HG03521 (cell line): Measurements from ENCODE around the gene CLEC1A.
"Not testable (repeated sequence)": the region's sequence is repeated elsewhere in the genome, so short reads cannot be mapped to it uniquely, and the experiment has no call there.

ENCODE experiments used
- ATAC-seq: cut with Tn5 transposase; IDR thresholded peaks from one replicate; pipeline ENCODE4 v1.9.1; 2021; ENCODE audit warnings: mild to moderate bottlenecking, moderate library complexity; ENCODE audit not compliant: unreplicated experiment

The CLEC1A gene

DNA sequence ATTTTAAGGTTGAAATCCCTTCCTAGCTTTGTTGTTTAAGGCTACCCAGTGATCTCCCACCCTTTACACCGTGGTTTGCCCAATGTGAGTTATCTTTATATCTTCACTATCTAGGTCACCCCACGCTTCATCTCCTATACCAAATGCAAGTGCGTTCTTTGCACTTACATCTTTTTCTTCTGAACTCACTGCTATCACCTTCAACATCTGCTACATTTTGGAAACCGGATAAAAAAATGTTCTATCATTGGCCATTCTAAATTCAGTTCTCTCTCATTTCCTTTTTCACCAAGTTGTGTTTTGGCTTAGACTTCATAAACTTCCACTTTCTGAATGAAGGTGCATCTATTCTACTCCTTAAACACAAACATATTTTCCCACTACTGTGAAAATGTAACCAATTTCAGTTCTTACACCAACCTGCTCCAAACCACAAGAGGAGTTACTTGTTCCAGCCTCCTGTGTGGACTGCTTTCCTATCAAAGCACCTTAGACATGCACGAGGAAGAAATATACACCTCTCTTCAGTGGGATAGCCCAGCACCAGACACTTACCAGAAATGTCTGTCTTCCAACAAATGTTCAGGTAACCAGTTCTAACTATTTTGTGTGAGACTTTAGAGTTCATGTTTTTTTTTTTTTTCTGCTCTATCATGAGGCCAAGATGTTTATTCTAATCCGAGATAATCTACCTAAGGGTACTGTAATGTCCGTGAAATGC, 46.4 kb downstream of the CLEC1A start:
- ATAC-seq = no peak

DNA sequence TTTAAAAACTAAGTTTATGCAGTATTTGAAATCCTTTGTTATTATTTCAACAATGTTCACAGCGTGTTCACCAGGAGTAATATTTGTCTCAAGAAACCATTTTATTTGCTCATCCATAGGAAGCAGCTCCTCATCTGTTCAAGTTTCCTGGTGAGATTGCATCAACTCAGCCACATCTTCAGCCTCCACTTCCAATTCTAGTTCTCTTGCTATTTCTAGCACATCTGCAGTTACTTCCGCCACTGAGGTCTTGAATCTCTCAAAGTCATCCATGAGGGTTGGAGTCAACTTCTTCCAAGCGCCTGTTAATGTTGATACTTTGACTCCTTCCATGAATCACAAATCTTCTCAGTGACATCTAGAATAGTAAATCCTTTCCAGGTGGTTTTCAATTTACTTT, 50.3 kb downstream of the CLEC1A start:
- no peak for ATAC-seq

DNA sequence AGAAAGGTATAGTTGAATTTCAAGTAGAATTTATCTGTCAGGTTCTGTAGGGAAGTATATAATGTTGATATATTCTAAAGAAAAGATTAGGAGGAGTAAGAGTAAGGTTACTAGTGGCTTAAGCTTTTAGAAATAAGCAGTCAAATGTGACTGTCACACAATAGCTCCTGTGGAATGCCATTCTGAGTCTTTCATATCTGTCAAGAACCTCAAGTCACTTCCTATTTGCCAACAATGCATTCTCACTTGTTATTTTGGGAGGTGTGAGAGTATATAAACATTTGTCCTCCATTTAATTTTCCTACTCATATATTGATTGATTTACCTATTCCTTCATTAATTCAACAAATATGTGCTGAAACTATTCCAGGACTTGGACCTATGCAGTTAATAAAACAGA, 56.6 kb downstream of the CLEC1A start:
- ATAC-seq = no peak

DNA sequence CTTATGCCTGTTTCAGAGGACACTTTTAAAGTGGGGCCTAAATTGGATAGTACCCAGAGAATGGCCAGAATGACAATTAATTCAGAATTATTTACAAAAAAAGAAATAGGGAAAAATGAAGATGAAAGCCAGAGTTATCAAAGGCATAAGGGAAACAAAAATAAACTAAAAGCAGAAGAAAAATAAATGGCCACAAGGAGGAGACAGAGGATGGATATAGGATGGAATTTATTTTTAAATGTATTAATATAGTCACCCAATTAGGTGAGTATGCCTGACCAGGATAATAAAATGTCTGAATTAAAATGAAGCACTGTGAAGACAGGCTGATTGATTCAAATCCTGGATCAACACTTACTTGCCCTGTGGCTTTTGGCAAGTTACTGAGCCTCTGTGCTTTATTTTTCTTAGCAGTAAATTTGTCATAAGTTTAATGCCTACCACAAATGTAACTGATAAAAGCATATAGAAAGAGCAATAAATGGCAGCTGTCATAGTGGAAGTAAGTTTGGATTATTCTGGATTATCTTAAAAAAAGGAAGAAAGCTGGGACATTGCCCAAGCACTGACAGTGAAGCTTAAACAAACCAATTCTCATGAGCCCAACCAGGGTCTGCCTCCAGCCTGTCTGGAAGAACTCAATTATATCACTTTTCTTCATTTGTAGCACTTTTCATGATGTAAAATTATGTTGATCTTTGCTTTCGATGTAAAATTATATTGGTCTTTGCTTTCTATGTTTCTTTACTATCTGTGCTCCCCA, 64.8 kb downstream of the CLEC1A start:
- ATAC-seq = no peak

DNA sequence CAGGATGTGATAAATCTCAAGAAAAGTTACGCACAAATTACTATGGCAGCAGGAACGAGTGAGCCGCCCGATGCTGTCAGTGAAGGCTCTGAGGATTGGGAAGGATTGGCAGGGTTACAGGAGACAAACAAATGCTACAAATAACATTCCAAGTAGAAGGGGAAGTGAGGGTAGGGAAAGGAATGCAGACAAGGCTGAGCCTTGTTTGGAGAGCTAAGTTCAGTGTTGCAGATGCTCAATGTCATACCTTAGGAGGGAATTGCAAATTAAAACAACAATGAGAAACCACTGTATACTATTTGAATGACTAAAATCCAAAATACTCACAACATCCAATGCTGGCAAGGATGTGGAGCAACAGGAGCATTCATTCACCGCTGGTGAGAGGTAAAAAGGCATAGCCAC, 67.0 kb downstream of the CLEC1A start:
- no peak for ATAC-seq

DNA sequence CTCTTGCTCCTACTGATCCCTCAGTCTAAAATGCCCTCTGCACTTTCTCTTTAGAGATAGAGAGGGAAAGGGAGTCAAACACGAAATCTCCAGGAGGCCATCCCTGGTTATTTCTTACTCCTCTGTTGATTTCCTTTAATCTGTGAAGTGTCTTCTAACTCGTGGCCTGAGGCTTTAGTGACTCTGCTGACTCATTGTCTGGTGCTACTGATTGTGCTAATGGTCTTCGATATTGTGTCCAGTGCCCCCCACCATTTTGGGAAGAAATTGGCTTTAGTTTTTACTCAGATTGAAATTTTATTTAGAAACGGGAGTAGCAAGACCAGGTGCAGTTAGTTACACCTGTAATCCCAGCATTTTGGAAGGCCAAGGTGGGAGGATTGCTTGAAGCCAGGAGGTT, 67.5 kb downstream of the CLEC1A start:
- no peak for ATAC-seq

DNA sequence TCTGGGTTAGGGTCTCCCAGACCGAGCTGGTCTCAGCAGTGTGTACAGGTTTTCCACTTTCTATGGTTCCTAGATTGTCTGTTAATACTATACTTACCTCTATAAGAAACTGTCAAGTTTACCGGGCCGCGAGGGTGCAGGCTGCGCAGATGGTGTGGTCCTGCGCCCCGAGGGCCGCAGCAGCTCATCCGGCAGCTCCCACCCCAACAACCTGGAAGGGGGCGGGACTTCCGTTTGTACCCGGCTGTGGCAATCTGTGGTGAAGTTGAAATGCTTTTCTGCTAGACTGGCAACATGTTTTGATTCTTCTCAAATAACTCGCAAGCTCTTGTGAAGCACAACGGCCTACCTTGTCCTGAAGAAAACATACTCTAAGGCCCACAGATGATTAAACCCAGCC, 68.3 kb downstream of the CLEC1A start, which contains the start of gene CLEC9A:
Gene CLEC9A (plus strand): TSS at position 237 of the 400 bp plus-strand sequence. CDS start 22,006 bp downstream, outside the sequence.
- ATAC-seq = no peak

DNA sequence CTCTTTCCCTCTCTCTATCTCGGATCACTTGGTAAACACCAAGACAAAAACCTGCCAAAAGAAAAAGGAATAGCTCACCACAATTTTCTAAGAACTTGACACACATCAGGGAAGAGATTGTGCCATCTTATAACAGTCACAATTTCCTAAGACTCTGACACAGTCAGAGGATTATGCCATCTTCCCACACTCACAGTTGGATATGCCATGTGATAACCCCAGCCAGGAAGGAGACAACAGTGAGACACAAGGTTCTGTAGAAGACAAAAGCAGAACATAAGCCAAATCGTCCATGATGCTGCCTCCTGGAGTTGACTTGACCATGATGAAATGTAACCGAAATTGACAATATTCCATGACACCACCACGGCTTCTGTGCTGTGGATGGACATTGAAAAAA, 71.1 kb downstream of the CLEC1A start:
- no peak for ATAC-seq

DNA sequence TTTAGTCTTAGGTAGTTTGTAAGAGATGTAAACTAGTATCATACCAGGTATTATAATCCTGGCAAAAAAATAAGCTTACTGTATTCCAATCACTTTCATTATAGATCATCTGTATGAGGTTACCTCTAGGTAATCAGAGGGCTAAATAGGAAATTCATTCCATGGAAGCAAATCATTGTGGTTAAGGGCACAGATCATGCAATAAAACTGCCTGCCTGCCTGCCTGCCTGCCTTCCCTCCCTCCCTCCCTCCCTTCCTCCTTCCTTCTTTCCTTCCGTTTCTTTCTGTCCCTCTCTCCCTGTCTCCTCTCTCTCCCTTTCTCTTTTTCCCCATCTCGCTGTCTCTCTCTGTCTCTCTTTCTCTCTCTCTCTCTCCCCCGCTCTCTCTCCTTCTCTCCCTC, 71.5 kb downstream of the CLEC1A start:
- ATAC-seq = no peak

DNA sequence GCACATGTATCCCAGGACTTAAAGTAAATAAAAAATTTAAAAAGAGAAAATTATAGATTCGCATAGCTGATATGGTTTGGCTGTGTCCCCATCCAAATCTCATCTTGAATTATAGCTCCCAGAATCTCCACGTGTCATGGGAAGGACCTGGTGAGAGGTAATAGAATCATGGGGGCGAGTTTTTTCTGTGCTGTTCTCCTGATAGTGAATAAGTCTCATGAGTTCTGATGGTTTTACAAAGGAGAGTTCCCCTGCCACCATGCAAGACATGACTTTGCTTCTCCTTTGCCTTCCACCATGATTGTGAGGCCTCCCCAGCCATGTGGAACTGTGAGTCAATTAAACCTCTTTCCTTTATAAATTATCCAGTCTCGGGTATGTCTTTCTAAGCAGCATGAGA, 72.1 kb downstream of the CLEC1A start:
- not testable (repeated sequence) for ATAC-seq

DNA sequence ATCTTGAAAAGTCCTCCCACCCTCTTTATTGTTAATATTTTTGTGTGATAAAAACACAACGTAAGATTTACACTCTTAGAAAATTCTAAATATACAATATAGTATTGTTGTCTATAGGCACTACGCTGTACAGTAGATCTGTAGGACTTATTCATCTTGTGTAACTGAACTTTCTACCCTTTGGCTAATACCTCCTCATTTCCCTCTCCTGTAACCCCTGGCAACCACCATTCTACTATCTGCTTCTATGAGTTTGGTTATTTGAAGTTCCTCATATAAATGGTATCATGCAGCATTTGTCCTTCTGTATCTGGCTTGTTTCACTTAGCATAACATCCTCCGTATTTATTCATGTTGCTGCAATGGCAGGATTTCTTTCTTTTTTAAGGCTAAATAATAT, 73.5 kb downstream of the CLEC1A start:
- no peak for ATAC-seq

DNA sequence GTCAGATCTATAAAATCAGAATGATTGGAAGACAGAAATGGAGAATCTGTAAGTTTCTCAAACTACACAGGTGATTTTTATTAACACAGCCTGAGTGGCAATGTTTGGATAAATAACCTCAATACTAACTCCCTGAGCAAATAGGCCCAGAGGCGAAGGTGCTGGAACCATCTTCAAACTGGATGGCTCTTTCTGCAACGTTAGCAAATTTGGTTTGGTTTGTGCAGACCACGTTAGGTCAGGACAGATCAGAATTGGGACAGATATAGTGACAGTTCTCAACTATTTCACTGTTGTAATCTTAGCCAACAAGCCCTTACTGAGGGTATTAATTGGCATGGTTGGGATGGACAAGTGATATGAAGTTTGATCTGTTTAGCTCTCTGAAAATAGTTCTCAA, 77.4 kb downstream of the CLEC1A start:
- no peak for ATAC-seq
